Measurements from ENCODE around the gene EXOC6B.

DNA sequence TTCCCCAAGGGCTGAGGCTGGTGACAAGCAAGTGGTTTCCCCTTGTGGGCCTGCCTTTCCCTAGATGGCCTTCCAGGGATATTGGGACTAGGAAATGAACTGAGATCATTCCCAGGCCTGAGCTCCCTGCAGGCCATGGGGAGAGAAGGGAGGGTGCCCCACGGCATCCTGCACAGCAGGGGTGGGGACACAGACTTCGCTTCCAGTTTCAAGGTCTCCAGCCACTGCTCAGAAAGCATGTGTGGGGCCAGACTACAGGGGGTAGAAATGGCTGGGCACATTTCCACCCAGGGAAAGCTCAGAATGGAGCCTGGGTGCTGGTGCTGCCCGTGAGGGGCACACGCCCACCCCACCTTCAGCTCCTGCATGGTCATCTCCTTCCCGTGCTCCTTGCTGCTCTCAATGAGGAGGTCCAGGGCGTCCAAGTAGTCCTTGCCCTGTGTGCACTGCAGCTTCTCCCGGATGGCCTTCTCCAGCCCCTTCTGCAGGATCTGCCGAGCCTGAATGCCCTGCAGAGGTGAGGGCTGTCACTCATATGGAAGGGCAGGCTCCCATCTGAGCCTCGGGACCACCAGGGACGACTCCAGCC, 691.3 kb downstream of the EXOC6B start:
- TF ChIP-seq CHD2 (IDR thresholded peaks at IDR 0.05; ENCODE audit: low read length, partially characterized antibody): no peak
- TF ChIP-seq, protein P1, sequence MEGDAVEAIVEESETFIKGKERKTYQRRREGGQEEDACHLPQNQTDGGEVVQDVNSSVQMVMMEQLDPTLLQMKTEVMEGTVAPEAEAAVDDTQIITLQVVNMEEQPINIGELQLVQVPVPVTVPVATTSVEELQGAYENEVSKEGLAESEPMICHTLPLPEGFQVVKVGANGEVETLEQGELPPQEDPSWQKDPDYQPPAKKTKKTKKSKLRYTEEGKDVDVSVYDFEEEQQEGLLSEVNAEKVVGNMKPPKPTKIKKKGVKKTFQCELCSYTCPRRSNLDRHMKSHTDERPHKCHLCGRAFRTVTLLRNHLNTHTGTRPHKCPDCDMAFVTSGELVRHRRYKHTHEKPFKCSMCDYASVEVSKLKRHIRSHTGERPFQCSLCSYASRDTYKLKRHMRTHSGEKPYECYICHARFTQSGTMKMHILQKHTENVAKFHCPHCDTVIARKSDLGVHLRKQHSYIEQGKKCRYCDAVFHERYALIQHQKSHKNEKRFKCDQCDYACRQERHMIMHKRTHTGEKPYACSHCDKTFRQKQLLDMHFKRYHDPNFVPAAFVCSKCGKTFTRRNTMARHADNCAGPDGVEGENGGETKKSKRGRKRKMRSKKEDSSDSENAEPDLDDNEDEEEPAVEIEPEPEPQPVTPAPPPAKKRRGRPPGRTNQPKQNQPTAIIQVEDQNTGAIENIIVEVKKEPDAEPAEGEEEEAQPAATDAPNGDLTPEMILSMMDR (IDR thresholded peaks at IDR 0.05): no peak
- no peak for TF ChIP-seq EP300 (IDR thresholded peaks at IDR 0.05)
- no peak for TF ChIP-seq POLR2A (IDR thresholded peaks at IDR 0.05; ENCODE audit: low read length)
- no peak for TF ChIP-seq RFX5 (IDR thresholded peaks at IDR 0.05)
- TF ChIP-seq ZFP36 (IDR thresholded peaks at IDR 0.05; ENCODE audit: borderline replicate concordance, partially characterized antibody): no peak
- TF ChIP-seq POLR2AphosphoS2 (conservative IDR thresholded peaks at IDR 0.05; ENCODE audit: low read length): no peak
